Caco-2 (cell line): ENCODE results near the gene SPATS2L. TPM values are rescaled to one million over a fixed set of nuclear protein-coding genes. Genes with fewer than 3 reads are reported as not detected.

Experiments
- BruUV-seq: library from RNA; stranded (reverse); fragments of 400-500 nt; replicated peaks from 2 replicates; lab custom pipeline; 2021; lab: Mats Ljungman, UMichigan
- CTCF ChIA-PET: fragments of 300-600 bp; sonication (Branson Sonifier 250); formaldehyde crosslinking; loops from one replicate; lab custom pipeline; 2022; ENCODE audit warnings: antibody characterized with exemption; lab: Charles Lee
- POLR2A ChIA-PET: fragments of 300-600 bp; sonication (Branson Sonifier 250); formaldehyde crosslinking; loops from one replicate; lab custom pipeline; 2022; ENCODE audit warnings: antibody characterized with exemption; lab: Charles Lee
- DNase-seq, 2 experiments: peaks; one replicate each; pipeline versions ENCODE4 v3.0.0 to v3.0.0-alpha.2; 2020 to 2022
- H3K27me3 ChIP-seq: replicated peaks from 2 replicates; pipeline ENCODE4 v1.6.0; 2011; ENCODE audit warnings: low read length; ENCODE audit not compliant: control insufficient read depth, insufficient read depth
- H3K36me3 ChIP-seq: 2 replicates; pipeline ENCODE4 v1.5.1; 2011; ENCODE audit warnings: low read length; ENCODE audit not compliant: control insufficient read depth, insufficient read depth
- H3K4me1 ChIP-seq: fragments of 250-450 bp; sonication (Bioruptor Pico); 2 replicates; pipeline ENCODE4 v1.5.1; 2020; ENCODE audit warnings: mild to moderate bottlenecking
- H3K4me3 ChIP-seq: 2 replicates; pipeline ENCODE4 v1.5.1; 2011; ENCODE audit warnings: low read depth, mild to moderate bottlenecking, control low read depth, low read length
- H3K9me3 ChIP-seq: fragments of 250-450 bp; sonication (Bioruptor Pico); 2 replicates; pipeline ENCODE4 v1.5.1; 2020; ENCODE audit warnings: mild to moderate bottlenecking, moderate library complexity
- H3K27ac Mint-ChIP-seq: one replicate; pipeline ENCODE4 v1.8.0; 2022; ENCODE audit warnings: mixed read lengths; ENCODE audit not compliant: unreplicated experiment
- H3K27me3 Mint-ChIP-seq: one replicate; pipeline ENCODE4 v1.8.0; 2022; ENCODE audit warnings: mixed read lengths; ENCODE audit not compliant: insufficient read depth, unreplicated experiment
- H3K36me3 Mint-ChIP-seq: one replicate; pipeline ENCODE4 v1.8.0; 2022; ENCODE audit warnings: mild to moderate bottlenecking, mixed read lengths; ENCODE audit not compliant: insufficient read depth, unreplicated experiment
- H3K4me1 Mint-ChIP-seq: one replicate; pipeline ENCODE4 v1.8.0; 2022; ENCODE audit warnings: low read depth, mixed read lengths; ENCODE audit not compliant: unreplicated experiment
- H3K4me3 Mint-ChIP-seq: one replicate; pipeline ENCODE4 v1.8.0; 2022; ENCODE audit warnings: mild to moderate bottlenecking, moderate library complexity, mixed read lengths; ENCODE audit not compliant: unreplicated experiment
- H3K9me3 Mint-ChIP-seq: one replicate; pipeline ENCODE4 v1.8.0; 2022; ENCODE audit warnings: mixed read lengths; ENCODE audit not compliant: unreplicated experiment
- CTCF ChIP-seq, 2 experiments: fragments of 200-600 bp in 1 of 2; IDR thresholded peaks; 1 replicate in 1 of 2; 2 replicates in 1 of 2; pipeline versions ENCODE4 v1.5.1 to v1.8.0; 2011 to 2022; ENCODE audit warnings: antibody characterized with exemption in 1 of 2, control low read depth in 1 of 2, inconsistent platforms in 1 of 2, low read depth in 1 of 2, low read length in 1 of 2, mild to moderate bottlenecking in 1 of 2, moderate library complexity in 1 of 2; ENCODE audit not compliant: insufficient read depth in 1 of 2, severe bottlenecking in 1 of 2, unreplicated experiment in 1 of 2
- intact Hi-C: fragments of 100-400 bp; cut with micrococcal nuclease; formaldehyde crosslinking; loops from one replicate; pipeline ENCODE4 v1.10.0; 2022; ENCODE audit not compliant: unreplicated experiment
- total RNA-seq: library from RNA; stranded (reverse); gene quantifications from 2 replicates; pipeline ENCODE4 v1.2.3, GENCODE V29; 2022

The SPATS2L gene
- total RNA-seq, 1 experiment from 2014 or later, result 196 TPM

- Histone ChIP-seq H3K9me3 (no peaks in the 10 kb centered on the region), H3K36me3 (no peaks in the 10 kb centered on the region; the same call in none of the 2 replicates), H3K4me3 (no peak overlapping the region), H3K27me3 (no peaks in the 10 kb centered on the region), H3K4me1 (peaks cover 88% of the 10 kb centered on the region)
- CTCF ChIA-PET, result no interaction called here
- no peaks in the 10 kb centered on the region for H3K27me3 Mint-ChIP-seq
- POLR2A ChIA-PET, result no interaction called here
- H3K4me3 Mint-ChIP-seq, result peak overlapping the region; percentile 31
- H3K27ac Mint-ChIP-seq, result peak overlapping the region; percentile 73
- BruUV-seq, result no TSS peak
- DNase-seq, result no peak
- intact Hi-C loops, result no loop called here
- H3K9me3 Mint-ChIP-seq, result no peaks in the 10 kb centered on the region
- peaks cover 77% of the 10 kb centered on the region for H3K36me3 Mint-ChIP-seq
- H3K4me1 Mint-ChIP-seq, result peaks cover 78% of the 10 kb centered on the region
- TF ChIP-seq CTCF (IDR thresholded peaks at IDR 0.05; ENCODE audit: insufficient read depth in 1 of 2, low read depth in 1 of 2, low read length in 1 of 2, severe bottlenecking in 1 of 2, unreplicated experiment in 1 of 2), result no peak
Measured at GRCh38 chr2:200354833-200355751, 48.6 kb downstream of the SPATS2L start.

GRCh38 chr2:200356321-200356720 is 49.8 kb downstream of the SPATS2L start:
- ChIA-PET CTCF (no interaction called here), POLR2A (no interaction called here)
- no peak overlapping the region for H3K4me3 ChIP-seq
- peaks cover 80% of the 10 kb centered on the region for H3K4me1 ChIP-seq
- H3K4me3 Mint-ChIP-seq, result no peak overlapping the region
- H3K4me1 Mint-ChIP-seq, result peaks cover 81% of the 10 kb centered on the region
- H3K27me3 Mint-ChIP-seq, result no peaks in the 10 kb centered on the region
- H3K36me3 Mint-ChIP-seq, result peaks cover 80% of the 10 kb centered on the region
- no TSS peak for BruUV-seq
- no peak for DNase-seq
- no peak for TF ChIP-seq CTCF (IDR thresholded peaks at IDR 0.05; ENCODE audit: insufficient read depth in 1 of 2, low read depth in 1 of 2, low read length in 1 of 2, severe bottlenecking in 1 of 2, unreplicated experiment in 1 of 2)
- H3K9me3 ChIP-seq, result no peaks in the 10 kb centered on the region
- H3K27ac Mint-ChIP-seq, result peak overlapping the region; percentile 61
- H3K36me3 ChIP-seq, result no peaks in the 10 kb centered on the region; the same call in 1 of the 2 replicates
- H3K27me3 ChIP-seq, result no peaks in the 10 kb centered on the region
- no peaks in the 10 kb centered on the region for H3K9me3 Mint-ChIP-seq
- intact Hi-C loops, result no loop called here

- no peak for TF ChIP-seq CTCF (IDR thresholded peaks at IDR 0.05; ENCODE audit: insufficient read depth in 1 of 2, low read depth in 1 of 2, low read length in 1 of 2, severe bottlenecking in 1 of 2, unreplicated experiment in 1 of 2)
- Mint-ChIP-seq H3K9me3 (no peaks in the 10 kb centered on the region), H3K36me3 (peaks cover 84% of the 10 kb centered on the region), H3K4me1 (peaks cover 76% of the 10 kb centered on the region), H3K27me3 (no peaks in the 10 kb centered on the region), H3K27ac (peak overlapping the region; percentile 61), H3K4me3 (no peak overlapping the region)
- DNase-seq, result peak in 1 of 2 experiments; percentile 18
- Histone ChIP-seq H3K36me3 (no peaks in the 10 kb centered on the region; the same call in 1 of the 2 replicates), H3K4me3 (no peak overlapping the region), H3K4me1 (peaks cover 74% of the 10 kb centered on the region), H3K9me3 (no peaks in the 10 kb centered on the region), H3K27me3 (no peaks in the 10 kb centered on the region)
- intact Hi-C loops, result no loop called here
- CTCF ChIA-PET, result no interaction called here
- POLR2A ChIA-PET, result no interaction called here
- no TSS peak for BruUV-seq
Measured at GRCh38 chr2:200356857-200357384, 50.4 kb downstream of the SPATS2L start.
